ENCODE results near the gene GP5. TPM values are rescaled to one million over a fixed set of nuclear protein-coding genes. Genes with fewer than 3 reads are reported as not detected.

The GP5 gene
- total RNA-seq, 1 donor from 2014 or later: not detected

DNA sequence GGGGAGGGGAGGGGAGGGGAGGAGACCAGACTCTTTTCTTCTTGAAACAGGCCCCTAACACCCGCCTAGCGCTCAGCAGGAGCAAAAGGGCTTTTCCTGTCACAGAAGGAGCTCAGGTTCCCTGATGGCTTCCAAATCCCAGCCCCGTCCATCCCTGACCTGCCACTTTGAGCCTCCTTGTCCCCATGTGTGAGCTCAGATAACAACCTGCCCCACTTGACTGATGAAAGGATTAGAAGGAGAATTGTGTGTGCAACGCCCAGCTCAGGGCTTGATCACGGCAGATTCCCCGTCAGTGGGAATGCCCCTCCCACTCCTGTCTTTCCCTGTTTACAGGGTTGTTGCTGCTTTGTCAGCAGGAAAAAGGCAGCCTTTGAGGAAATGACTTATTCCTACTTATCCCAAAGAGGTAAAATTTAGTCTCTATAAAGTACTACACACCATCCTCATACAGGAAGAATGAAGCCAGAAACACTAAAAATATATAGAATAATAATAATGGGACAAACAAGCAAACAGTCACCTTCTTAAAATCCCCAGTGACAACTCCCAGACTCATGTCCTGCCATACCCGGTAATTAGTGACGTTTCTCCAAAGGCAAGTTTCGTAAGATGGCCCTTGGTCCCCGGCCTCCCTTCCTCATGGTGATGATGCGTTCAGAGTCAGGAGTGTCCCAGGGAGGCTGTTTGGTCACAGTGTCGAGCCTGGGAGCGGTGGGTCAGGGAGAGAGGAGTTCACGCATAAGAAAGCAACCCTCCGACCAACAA, 23.4 kb downstream of the GP5 start:
- H3K36me3 ChIP-seq: no peaks in the 10 kb centered on the region
- intact Hi-C loops (cut with DNase I): no loop called here
- no peak for DNase-seq (ENCODE audit: extremely low spot score in 2 of 2)
- TF ChIP-seq, protein P1, sequence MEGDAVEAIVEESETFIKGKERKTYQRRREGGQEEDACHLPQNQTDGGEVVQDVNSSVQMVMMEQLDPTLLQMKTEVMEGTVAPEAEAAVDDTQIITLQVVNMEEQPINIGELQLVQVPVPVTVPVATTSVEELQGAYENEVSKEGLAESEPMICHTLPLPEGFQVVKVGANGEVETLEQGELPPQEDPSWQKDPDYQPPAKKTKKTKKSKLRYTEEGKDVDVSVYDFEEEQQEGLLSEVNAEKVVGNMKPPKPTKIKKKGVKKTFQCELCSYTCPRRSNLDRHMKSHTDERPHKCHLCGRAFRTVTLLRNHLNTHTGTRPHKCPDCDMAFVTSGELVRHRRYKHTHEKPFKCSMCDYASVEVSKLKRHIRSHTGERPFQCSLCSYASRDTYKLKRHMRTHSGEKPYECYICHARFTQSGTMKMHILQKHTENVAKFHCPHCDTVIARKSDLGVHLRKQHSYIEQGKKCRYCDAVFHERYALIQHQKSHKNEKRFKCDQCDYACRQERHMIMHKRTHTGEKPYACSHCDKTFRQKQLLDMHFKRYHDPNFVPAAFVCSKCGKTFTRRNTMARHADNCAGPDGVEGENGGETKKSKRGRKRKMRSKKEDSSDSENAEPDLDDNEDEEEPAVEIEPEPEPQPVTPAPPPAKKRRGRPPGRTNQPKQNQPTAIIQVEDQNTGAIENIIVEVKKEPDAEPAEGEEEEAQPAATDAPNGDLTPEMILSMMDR (IDR thresholded peaks at IDR 0.05): no peak
- no peak for TF ChIP-seq POLR2A (IDR thresholded peaks at IDR 0.05)
- TF ChIP-seq POLR2AphosphoS5 (IDR thresholded peaks at IDR 0.05; ENCODE audit: insufficient read depth in 1 of 2, low read depth in 1 of 2): no peak
- H3K4me3 ChIP-seq: no peak overlapping the region
- H3K4me1 ChIP-seq: no peaks in the 10 kb centered on the region
- no peaks in the 10 kb centered on the region for H3K27me3 ChIP-seq
- H3K9me3 ChIP-seq: no peaks in the 10 kb centered on the region
- no peak overlapping the region for H3K27ac ChIP-seq

DNA sequence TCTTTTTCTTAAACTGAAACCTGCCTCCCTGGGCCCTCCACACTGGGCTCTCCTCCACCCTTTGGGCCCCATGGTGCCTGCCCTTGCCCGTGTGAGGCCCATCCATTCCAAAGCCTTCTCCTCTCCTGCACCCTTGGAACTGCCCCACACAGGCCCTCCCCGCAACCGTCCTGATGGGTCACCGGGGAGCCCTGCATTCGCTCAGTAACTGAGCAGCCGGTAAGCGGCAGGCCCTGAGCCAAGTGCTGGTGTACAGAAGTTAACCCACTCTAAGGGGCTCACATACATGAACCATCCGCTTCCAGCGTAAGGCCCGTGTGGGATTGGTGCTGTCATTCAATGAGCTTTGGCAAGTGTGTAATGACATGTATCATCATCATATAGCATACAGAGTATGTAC, 24.1 kb downstream of the GP5 start:
- no peak overlapping the region for H3K4me3 ChIP-seq
- TF ChIP-seq POLR2AphosphoS5 (IDR thresholded peaks at IDR 0.05; ENCODE audit: insufficient read depth in 1 of 2, low read depth in 1 of 2): no peak
- TF ChIP-seq POLR2A (IDR thresholded peaks at IDR 0.05): no peak

DNA sequence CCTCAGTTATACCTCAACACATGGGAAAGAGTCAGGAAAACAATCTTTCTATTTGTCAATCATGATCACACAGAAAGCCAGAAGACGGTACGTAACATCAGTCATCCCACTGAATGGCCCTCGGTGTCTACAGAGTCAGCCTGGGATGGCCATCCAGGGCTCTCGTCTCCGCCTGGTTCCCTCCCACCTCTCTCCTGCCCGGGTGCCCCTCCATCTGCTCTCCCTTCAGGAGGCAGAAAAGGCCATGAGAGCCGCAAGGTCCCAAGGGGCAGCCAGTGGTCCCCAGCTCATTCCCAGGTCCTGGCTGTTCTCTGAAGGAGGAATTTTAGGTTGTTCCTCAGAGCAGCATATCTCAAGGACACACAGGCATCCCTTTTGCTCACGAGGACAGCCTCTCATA, 25.2 kb downstream of the GP5 start:
- H3K4me1 ChIP-seq: peaks cover 11% of the 10 kb centered on the region
- TF ChIP-seq, protein P1 (IDR thresholded peaks at IDR 0.05): no peak
- TF ChIP-seq POLR2A (IDR thresholded peaks at IDR 0.05) (no peak), POLR2AphosphoS5 (IDR thresholded peaks at IDR 0.05; ENCODE audit: insufficient read depth in 1 of 2, low read depth in 1 of 2) (no peak)
- no peaks in the 10 kb centered on the region for H3K27me3 ChIP-seq
- H3K36me3 ChIP-seq: no peaks in the 10 kb centered on the region
- H3K4me3 ChIP-seq: no peak overlapping the region
- no peak overlapping the region for H3K27ac ChIP-seq
- no peaks in the 10 kb centered on the region for H3K9me3 ChIP-seq
- intact Hi-C loops (cut with DNase I): no loop called here
- no peak for DNase-seq (ENCODE audit: extremely low spot score in 2 of 2)

More for the DNA sequence above, 24.1 kb downstream of the GP5 start:
- intact Hi-C loops (cut with DNase I): no loop called here
- Histone ChIP-seq H3K27me3 (no peaks in the 10 kb centered on the region), H3K9me3 (no peaks in the 10 kb centered on the region), H3K4me1 (peaks cover under 1% of the 10 kb centered on the region), H3K36me3 (no peaks in the 10 kb centered on the region), H3K27ac (no peak overlapping the region)
- no peak for DNase-seq (ENCODE audit: extremely low spot score in 2 of 2)

DNA sequence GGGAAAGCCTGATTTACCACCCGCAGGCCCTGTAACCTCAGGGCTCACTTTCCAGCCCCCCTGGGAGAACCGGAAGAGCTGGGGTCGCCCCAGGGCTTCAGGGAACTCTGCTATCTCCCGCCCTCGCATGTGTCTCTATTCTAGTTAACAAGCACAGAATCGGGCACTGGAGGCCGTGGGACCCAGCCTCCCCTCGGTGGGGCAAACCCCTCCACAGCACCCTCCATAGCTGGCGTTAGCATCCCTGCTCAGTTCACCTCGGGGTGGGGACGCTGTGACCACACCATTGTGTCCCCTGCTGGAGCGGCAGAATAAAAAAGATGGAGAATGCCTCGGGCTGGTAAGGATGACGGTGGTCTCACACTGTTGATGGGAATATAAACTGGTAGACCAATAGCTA, 26.0 kb downstream of the GP5 start:
- intact Hi-C loops (cut with DNase I): no loop called here
- no peak overlapping the region for H3K4me3 ChIP-seq
- no peaks in the 10 kb centered on the region for H3K9me3 ChIP-seq
- H3K27ac ChIP-seq: no peak overlapping the region
- TF ChIP-seq POLR2AphosphoS5 (IDR thresholded peaks at IDR 0.05; ENCODE audit: insufficient read depth in 1 of 2, low read depth in 1 of 2) (no peak), POLR2A (IDR thresholded peaks at IDR 0.05) (no peak)
- TF ChIP-seq, protein P1 (IDR thresholded peaks at IDR 0.05): no peak
- no peaks in the 10 kb centered on the region for H3K36me3 ChIP-seq
- no peaks in the 10 kb centered on the region for H3K27me3 ChIP-seq
- DNase-seq (ENCODE audit: extremely low spot score in 2 of 2): no peak
- H3K4me1 ChIP-seq: peaks cover 17% of the 10 kb centered on the region

DNA sequence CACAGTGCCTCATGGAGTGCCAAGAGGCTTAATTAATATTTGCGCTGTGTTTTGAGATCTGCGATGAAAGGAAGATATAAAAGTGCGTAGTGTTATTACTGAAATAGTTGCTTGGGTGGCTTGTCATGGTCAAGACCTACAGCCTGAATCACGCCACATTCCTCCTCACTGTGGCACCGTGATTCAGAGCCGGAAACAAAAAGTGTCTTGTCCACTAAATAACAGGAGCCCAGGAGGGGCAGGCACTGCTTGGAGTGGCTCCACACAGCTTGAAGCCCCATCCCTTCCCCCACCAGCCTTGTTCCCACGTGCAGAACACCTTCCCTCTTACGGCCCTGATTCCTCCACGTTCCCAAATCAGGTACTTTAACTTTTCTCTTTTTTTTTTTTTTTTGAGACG, 28.3 kb downstream of the GP5 start:
- H3K36me3 ChIP-seq: no peaks in the 10 kb centered on the region
- H3K9me3 ChIP-seq: no peaks in the 10 kb centered on the region
- H3K4me3 ChIP-seq: no peak overlapping the region
- peaks cover 17% of the 10 kb centered on the region for H3K4me1 ChIP-seq
- no peaks in the 10 kb centered on the region for H3K27me3 ChIP-seq
- intact Hi-C loops (cut with DNase I): no loop called here
- no peak overlapping the region for H3K27ac ChIP-seq
- no peak for DNase-seq (ENCODE audit: extremely low spot score in 2 of 2)
- TF ChIP-seq, protein P1 (IDR thresholded peaks at IDR 0.05): no peak
- TF ChIP-seq POLR2AphosphoS5 (IDR thresholded peaks at IDR 0.05; ENCODE audit: insufficient read depth in 1 of 2, low read depth in 1 of 2) (no peak), POLR2A (IDR thresholded peaks at IDR 0.05) (no peak)
